Stimulated activated CD8-positive, alpha-beta memory T cell treated with anti-CD3 and anti-CD28 coated beads, Interleukin-2, amount 100 ng/mL, for 48 hours (primary cell): Measurements from ENCODE around the gene ARL3.

ENCODE experiments used
- DNase-seq, 2 donors: peaks; one replicate each; pipeline ENCODE4 v3.0.0-alpha.2; 2020; ENCODE audit warnings: low read depth in 2 of 2

Gene ARL3

DNA sequence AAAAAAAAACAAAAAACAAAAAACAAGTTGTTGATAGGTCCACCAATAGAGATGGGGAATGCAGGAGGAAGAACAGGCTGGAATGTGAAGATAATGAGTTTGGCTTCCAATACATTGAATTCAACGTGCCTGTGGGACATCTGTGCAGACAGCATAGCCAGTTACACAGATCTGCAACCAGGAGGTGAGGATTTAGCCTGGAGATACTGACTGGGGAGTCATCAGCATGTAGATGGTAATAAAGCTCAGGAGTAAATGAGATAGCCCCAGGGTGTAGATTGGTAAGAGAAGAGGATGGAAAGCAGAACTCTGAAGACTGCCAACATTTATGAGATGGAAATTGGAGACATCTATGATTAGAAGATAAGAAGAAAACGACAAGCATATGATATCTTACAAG is 74.7 kb downstream of the ARL3 start:
- no peak for DNase-seq

DNA sequence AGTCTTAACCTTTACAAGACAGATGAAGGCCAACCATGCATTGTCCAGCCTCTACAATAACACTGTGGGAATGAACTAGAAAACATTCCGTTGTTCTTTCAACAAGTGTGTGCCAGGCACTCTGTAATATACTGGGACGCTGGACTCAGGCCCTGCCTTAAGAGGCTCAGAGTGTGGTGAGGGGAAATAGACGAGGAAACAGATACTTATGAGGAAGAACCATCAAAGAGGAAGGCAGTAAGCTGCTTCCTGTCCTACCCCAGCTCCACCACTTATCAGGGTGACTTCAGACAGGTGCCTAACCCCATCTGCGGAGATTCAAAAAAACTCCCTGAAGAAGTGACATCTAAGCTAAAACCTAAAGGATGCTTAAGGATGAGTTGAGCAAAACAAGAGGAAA is 78.8 kb downstream of the ARL3 start:
- DNase-seq, result no peak

DNA sequence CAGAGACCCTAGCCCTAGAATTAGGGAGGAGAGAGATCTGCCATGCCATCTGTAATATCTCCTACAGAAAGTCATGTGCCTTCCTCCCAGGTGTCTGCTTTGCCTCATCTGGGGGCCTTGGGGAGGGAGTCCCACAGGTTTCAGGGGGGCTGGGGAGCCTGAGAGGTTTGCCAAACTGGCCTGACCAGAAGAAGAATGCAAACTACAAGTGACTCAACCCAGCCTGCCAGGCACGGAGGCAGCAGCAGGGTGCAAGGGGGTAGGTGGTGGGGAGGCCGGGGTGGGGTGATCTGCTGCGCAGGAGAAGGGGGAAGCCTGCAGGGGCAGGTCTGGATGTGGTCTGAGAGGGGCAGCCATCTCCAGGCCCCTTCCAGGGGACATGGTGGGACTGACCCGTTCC is 79.5 kb downstream of the ARL3 start:
- no peak for DNase-seq

DNA sequence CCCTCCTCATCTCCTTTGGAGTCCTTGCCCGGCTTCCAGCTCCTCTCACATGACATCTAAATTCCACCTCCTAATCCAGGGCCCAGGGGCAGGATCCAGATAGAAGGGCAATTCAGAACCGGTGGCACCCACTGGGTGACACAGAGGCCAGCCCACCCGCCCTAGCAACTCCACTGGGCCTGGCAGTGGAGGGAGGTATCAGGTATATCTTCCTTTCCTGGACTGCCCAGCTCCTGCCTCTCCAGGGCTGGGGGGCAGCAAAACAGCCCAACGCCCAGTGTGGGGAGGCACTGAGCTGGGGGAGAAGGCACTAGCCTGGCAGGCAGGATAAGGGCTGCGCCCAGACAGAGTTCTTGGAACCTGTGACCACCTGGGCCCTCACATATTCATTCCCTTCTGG is 80.3 kb downstream of the ARL3 start:
- no peak for DNase-seq

DNA sequence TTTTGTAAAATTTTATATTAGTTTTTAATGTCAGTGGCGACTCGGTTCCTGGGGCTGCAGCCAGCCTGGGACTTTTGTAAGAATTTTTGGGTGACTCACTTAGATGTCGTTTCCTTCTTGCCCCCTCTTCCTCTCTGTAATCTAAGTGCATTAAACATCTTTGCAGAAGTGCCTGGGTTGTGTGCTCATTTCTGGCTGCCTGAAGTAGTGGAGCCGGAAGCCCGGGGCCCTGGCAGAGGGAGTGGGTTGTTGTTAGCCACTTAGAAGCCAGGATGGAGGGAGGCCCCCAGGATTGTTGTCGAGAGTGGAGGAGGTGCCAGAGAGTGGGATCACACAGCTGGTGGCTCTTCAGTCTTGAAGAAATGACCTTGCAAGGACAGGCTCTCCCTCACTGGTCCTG is 80.9 kb downstream of the ARL3 start:
- DNase-seq, result no peak

DNA sequence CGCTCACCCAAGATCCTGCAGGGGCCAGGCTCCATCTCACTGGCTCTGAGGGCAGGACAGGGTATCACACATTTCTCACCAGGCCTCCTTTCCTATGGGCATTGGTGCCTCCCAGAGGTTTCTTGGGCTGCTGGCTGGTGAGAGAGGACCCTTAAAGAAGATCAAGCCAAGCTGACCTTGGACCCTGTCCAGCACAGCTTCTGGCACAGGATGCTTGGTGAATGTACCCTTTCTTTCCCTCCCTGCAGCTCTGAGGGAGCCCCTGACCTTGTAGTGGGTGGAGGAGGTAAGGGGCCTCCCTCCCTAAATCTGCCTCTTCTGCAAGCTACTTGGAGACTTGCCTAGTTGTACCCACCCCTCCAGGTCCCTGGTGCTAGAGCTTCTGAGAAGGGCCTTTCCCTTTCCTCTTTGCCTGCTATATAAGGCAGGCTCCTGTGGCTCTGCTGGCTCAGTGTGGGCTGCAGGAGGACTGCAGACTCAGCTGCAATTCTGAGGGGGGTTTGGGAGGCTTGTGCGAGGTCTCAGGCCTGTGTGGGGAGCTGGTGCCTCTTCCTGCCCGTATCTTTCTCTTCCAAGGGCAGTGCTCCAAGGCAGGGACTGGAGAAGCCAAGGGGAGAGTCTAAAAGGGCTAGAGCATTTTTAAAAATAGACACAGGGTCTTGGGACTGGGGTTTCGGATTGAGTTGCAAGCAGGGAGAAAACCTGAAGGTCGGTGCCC is 81.6 kb downstream of the ARL3 start:
- DNase-seq, result no peak

DNA sequence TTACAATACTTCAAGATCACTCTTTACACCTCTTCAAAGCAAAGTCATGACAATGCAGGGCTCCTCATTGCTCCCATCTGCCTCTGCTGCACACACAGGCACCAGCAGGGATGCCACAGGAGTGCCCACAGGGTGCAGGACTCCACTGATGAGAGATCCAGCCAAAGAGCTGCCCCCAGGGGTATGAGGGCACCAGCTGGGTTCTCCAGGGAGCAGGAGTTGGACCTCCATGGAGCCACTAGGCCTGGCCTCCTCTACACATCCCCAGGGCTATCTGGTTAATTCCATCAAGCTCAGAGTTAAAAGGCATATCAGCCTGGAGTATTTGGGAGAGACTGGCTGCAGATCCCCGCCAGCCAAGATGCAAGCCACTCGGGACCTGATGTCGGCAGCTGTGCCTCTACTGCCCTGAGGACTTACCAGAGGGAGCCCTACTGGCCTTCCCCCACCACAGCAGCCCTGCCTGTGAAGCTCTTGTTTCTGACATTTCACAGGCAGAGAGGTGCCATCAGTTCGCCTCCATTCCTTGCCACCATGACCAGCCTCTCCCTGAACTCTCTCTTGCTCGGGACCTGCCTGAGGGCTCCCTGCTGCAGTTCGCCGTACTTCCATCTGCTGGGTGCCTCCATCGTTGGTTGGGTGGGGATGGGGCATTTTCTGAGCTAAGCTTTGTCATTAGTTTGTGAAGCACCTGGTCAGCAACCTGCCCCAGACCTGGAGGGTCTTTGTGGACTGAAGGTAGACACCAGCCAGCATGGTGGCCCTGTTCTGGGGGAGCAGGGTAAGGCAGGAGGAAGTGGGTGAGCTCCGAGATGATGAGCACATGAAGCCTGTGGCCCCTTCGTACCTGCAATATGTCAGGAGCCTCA is 82.4 kb downstream of the ARL3 start:
- no peak for DNase-seq

DNA sequence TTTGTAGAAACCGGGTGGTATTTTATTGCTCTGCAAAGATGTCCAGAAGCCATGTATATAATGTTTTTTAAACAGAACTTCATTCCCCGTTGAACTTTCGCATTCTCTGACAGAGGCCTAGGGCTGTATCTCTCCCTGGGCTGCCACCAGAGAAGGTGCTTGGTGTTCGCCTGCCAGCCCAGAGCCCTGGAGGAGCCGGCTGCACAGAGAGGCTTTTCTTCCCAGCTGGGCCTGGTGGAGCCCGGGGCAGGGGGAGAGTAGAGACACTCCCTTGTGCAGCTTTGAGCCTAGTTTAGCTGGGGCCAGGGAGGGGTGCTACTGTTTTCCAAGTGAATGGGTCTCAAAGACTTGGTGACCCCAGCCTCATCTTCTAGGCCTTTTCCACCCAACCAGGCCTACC is 83.5 kb downstream of the ARL3 start:
- no peak for DNase-seq

DNA sequence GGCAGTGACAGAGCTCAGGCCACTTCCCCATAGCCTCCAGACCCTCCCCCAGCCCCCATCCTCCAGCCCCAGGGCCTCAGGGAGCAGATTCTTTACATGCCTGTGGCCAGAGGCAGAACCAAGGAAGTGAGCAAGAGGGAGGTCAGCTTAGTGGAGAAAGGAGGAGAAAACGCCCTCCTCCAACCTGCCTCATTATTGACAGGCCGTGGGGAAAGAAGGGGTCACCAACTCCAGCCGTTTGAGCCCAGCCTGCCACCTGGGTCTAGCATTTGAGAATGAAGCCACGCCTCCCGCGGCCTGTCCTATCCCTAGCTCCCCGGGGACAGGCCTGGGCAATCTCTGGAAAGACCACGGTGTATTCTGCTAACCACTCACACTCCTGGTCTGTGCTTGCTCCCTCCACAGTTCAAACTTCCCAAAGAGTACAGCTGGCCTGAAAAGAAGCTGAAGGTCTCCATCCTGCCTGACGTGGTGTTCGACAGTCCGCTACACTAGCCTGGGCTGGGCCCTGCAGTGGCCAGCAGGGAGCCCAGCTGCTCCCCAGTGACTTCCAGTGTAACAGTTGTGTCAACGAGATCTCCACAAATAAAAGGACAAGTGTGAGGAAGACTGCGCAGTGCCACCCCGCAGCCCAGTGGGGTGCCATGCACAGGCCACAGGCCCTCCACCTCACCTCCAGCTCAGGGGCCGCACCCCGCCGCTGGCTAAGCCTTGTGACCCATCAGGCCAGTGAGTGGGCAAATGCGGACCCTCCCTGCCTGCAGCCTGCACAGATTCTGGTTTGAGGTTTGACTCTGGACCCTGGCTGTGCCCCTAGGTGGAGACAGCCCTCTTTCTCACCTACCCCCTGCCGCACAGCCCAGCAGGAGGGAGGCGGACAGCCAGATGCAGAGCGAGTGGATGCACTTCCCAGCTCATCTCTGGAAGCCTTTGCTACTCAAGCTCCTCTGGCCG is 84.3 kb downstream of the ARL3 start:
- no peak for DNase-seq

DNA sequence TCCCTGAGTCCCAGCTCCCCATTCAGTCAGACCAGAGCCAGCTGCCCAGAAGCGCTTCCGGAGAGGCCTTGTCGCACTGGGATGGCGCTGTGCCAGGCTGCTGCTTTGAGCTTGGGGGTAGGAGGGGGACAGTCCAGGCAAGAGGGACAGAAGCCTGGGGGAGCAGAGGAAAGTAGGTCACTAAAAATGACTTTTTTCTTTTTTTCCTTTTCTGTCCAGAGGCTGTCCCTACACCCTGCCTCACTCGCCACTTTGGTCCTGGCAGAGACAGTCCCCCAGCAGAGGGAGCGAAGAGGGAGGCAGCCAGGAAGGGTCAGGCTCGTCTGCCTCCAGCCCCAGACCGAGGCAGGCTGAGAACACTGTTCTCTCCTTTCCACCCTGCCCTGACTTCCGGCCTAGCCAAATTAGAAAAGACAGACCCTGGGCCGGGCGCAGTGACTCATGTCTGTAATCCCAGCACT is 85.7 kb downstream of the ARL3 start:
- no peak for DNase-seq

DNA sequence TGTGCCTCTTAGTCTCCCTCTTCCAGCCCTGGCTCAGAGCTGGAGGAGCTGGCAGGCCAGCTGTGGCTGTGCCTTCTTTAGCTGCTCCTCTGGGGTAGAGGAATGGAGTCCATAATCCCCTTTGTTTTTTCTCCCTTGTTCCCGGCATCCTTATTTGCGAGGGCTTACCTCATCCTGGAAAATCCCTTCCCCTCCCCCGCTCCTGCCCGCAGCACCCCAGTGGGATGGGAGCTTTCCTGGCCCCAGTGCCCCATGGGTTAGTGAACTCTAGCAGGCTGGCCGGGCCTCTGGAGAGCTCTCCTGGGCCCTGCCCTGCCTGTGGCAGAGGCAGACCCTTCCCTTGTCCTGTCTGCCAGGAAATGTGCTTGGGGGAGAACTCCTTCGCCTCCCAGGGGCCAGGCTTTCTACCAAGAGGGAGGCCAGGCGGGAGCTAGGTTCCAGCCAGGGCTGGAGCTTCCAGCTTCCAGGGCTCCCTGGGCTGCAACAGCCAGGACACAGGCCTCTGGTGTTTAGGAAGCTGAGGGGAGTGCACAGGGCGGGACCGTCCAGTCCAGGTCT is 86.4 kb downstream of the ARL3 start:
- DNase-seq, result no peak

DNA sequence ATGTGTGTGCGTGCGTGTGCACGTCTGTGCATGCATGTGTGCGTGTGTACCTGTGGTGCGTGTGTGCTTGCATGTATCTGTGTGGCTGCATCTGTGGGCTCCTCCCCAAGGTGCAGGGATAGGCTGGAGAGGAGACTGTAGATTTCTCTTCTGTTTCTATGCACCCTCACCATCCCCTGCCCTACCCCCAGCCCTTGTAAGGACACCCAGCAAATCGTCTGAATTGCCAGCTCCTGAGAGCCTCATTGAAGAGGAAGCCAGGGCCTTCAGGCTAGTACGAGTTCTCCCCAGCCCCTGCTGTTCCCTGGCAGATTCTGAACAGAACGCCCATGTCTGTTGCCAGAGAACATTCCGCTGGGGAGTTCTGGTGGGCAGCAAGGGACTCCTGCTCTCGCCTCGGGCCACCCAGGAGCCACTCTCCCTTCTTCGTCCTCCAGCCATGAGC is 86.9 kb downstream of the ARL3 start:
- no peak for DNase-seq

DNA sequence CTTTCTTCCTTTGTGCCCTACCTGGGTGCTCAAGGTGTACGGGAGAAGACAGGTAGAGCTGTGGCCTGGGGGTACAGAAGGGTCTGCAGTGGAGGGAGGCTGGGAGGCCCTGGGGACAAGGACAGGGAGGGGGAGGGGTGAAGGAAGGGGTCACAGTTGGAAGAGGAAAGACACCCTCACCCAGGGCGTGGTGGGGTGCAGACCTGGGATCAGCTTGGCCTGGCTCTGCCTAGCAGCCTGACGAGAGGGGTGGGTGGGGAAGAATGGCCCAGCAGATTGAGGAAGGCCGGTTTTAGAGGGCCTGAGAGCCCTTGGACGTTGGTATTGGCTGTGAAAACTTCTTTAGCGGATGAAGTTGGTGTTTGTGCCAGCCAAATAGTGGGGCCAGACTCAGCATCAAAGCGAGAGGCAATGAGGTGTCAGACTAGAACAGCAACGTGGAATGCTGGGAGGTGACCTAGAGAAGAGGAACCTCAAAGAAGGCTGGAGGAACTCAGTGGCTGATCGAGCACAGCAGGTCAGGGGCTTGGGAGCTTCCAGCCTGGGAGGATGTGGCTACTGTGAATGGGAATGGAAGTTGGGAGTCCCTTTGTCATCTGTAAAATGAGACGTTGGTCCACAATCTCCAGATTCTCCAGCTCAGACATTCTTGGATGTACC is 88.0 kb downstream of the ARL3 start:
- no peak for DNase-seq

DNA sequence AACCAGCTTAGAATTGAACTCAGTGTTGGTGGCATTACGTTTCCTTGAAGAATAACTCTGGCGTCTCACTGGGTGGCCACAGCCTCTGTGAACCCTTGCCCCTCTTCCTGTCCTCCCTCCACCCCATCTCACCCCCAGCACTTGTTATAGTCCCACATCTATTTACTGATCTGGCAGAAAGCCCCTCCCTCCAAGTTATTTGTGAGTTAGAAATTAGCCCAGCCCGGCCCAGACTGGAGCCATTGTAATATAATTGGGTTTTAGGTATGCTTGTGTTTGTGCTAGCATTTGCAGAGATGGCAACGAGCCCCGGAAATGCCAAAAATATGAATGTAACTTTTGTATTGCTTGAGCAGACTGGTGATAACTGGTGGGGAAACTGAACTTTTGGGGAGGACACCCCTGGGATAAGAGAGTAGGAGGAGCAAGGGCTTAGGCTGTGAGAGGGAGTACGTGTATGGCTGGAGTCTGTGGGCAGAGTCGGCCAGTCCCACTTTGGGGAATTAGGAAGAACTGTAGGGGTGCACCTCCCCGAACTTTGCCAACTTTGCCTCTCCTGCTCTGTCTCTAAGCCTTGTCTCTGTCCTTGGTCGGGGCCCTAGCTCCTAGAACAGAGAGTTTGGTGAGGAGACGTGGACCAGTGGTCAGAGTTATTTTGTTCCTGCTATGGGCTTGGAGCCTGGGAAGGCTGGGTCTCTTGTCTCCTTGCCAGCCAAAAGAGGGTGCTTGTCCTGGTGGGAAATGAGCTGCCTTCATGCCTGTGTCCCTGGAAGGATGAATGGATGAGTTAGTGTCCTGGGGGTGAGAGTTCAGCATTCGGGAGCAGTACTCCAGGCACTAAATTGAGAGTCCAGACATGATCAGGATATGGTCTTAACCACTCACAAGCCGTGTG is 89.2 kb downstream of the ARL3 start:
- DNase-seq, result no peak

DNA sequence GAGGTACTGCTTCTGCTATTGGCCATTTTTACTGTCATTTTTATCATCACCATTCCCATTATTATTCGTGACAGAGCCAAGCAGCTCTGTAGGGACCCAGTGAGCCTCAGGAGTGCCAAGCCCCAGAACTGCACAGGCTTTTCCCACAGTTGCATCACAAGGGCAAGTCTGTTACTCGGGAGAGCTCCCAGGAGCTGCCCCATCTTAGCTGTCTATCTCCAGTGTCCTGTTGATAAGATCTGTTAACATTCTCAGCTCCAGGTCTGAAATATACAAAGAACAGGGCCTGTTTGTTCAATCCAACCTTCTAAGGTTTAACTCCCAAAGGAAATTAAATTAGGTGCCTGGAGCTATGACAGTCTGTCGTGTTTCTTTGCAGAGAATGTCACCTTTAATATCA is 90.1 kb downstream of the ARL3 start:
- DNase-seq, result no peak
